Endothelial cell of umbilical vein (primary cell): ENCODE measurements around the gene SBF1. TPM values are rescaled to one million over a fixed set of nuclear protein-coding genes. Genes with fewer than 3 reads are reported as not detected.

Experiments
- BruUV-seq: library from RNA; stranded (reverse); fragments of 400-500 nt; replicated peaks from 2 replicates; lab custom pipeline; 2021; lab: Mats Ljungman, UMichigan
- CTCF ChIA-PET: fragments of 300-600, 350-600 bp; sonication (Branson Sonifier 250); formaldehyde crosslinking; loops from one replicate; lab custom pipeline; 2021; ENCODE audit warnings: antibody characterized with exemption, inconsistent platforms; lab: Charles Lee
- POLR2A ChIA-PET: fragments of 300-600, 350-600 bp; sonication (Branson Sonifier 250); formaldehyde crosslinking; loops from one replicate; lab custom pipeline; 2021; ENCODE audit warnings: antibody characterized with exemption, inconsistent platforms; lab: Charles Lee
- DNase-seq: peaks from one replicate; pipeline ENCODE4 v3.0.0-alpha.2; 2011; ENCODE audit warnings: low read depth, low spot score
- FAIRE-seq: peaks from 2 replicates; lab custom pipeline; 2011; peaks lifted over from hg19 to GRCh38; lab: Jason Lieb, UNC
- H2AFZ ChIP-seq: 2 replicates; pipeline ENCODE4 v1.6.0; 2012; ENCODE audit warnings: low read depth, low read length, control low read depth, inconsistent platforms
- H3K27ac ChIP-seq: 2 replicates; pipeline ENCODE4 v1.5.1; 2011; ENCODE audit warnings: low read depth, mild to moderate bottlenecking, control low read depth, low read length, moderate library complexity; ENCODE audit not compliant: insufficient read depth
- H3K27me3 ChIP-seq, 2 experiments: 2 replicates each; pipeline versions ENCODE4 v1.6.0 to v1.6.1; 2011; ENCODE audit warnings: low read length in 2 of 2, mixed read lengths in 1 of 2; ENCODE audit not compliant: control insufficient read depth in 2 of 2, insufficient read depth in 2 of 2
- H3K36me3 ChIP-seq, 2 experiments: 2 replicates in 1 of 2; 3 replicates in 1 of 2; pipeline ENCODE4 v1.5.1; 2011; ENCODE audit warnings: low read length in 2 of 2, mild to moderate bottlenecking in 1 of 2, moderate library complexity in 1 of 2; ENCODE audit not compliant: control insufficient read depth in 2 of 2, insufficient read depth in 2 of 2; ENCODE audit errors: extremely low read depth in 1 of 2
- H3K4me1 ChIP-seq: 3 replicates; pipeline ENCODE4 v1.5.1; 2011; ENCODE audit warnings: mild to moderate bottlenecking, low read length; ENCODE audit not compliant: control insufficient read depth, insufficient read depth; ENCODE audit errors: extremely low read depth
- H3K4me2 ChIP-seq: 2 replicates; pipeline ENCODE4 v1.6.1; 2011; ENCODE audit warnings: low read length, control low read depth, mixed read lengths; ENCODE audit not compliant: insufficient read depth
- H3K4me3 ChIP-seq, 3 experiments: fragments of 200-600 bp in 1 of 3; sonication (generic), shearing (Covaris generic) in 1 of 3; replicated peaks in 1 of 3; 2 replicates each; pipeline ENCODE4 v1.5.1; 2011 to 2016; ENCODE audit warnings: control low read depth in 3 of 3, low read length in 3 of 3, mild to moderate bottlenecking in 2 of 3, inconsistent platforms in 1 of 3, low read depth in 1 of 3, moderate library complexity in 1 of 3; ENCODE audit not compliant: insufficient read depth in 1 of 3
- H3K79me2 ChIP-seq: 2 replicates; pipeline ENCODE4 v1.6.0; 2012; ENCODE audit warnings: low read length, inconsistent platforms; ENCODE audit not compliant: control insufficient read depth, insufficient read depth
- H3K9ac ChIP-seq: replicated peaks from 2 replicates; pipeline ENCODE3; 2011; ENCODE audit warnings: low read length, control low read depth; ENCODE audit not compliant: insufficient read depth; ENCODE audit errors: extremely low read depth
- H3K9me1 ChIP-seq: replicated peaks from 3 replicates; pipeline ENCODE4 v1.6.0; 2011; ENCODE audit warnings: mild to moderate bottlenecking, low read length; ENCODE audit not compliant: control insufficient read depth, insufficient read depth; ENCODE audit errors: extremely low read depth
- H3K9me3 ChIP-seq: replicated peaks from 2 replicates; pipeline ENCODE4 v1.5.1; 2012; ENCODE audit warnings: low read length, inconsistent platforms; ENCODE audit not compliant: control insufficient read depth, insufficient read depth
- H4K20me1 ChIP-seq: replicated peaks from 2 replicates; pipeline ENCODE3; 2011; ENCODE audit warnings: mild to moderate bottlenecking, low read length; ENCODE audit not compliant: control insufficient read depth, insufficient read depth; ENCODE audit errors: extremely low read depth
- CTCF ChIP-seq, 2 donors: IDR thresholded peaks; 1 replicate in 1 of 2; 2 replicates in 1 of 2; pipeline ENCODE4 v1.5.1; 2011; ENCODE audit warnings: low read length in 2 of 2, mild to moderate bottlenecking in 2 of 2, moderate library complexity in 2 of 2, control low read depth in 1 of 2, inconsistent platforms in 1 of 2, low read depth in 1 of 2; ENCODE audit not compliant: insufficient read depth in 1 of 2; ENCODE audit errors: extremely low read depth in 1 of 2
- EZH2 ChIP-seq: IDR thresholded peaks from 2 replicates; pipeline ENCODE4 v1.6.1; 2012; ENCODE audit warnings: borderline replicate concordance, low read depth, mild to moderate bottlenecking, moderate library complexity, low read length, inconsistent platforms; ENCODE audit not compliant: severe bottlenecking
- FOS ChIP-seq: IDR thresholded peaks from 2 replicates; pipeline ENCODE4 v1.6.1; 2011; ENCODE audit warnings: mild to moderate bottlenecking, low read length, moderate library complexity, borderline replicate concordance; ENCODE audit not compliant: insufficient read depth
- GATA2 ChIP-seq: IDR thresholded peaks from 2 replicates; pipeline ENCODE4 v1.7.0; 2011; ENCODE audit warnings: low read depth, mild to moderate bottlenecking, moderate library complexity, mixed read lengths, low read length; ENCODE audit not compliant: insufficient read length, insufficient read depth
- JUN ChIP-seq: IDR thresholded peaks from 2 replicates; pipeline ENCODE4 v1.6.1; 2011; ENCODE audit warnings: borderline replicate concordance, low read depth; ENCODE audit not compliant: insufficient read length, insufficient read depth
- MAX ChIP-seq: IDR thresholded peaks from 2 replicates; pipeline ENCODE4 v1.6.1; 2011; ENCODE audit not compliant: insufficient read depth, insufficient read length
- MYC ChIP-seq: IDR thresholded peaks from one replicate; pipeline ENCODE4 v1.6.1; 2011; ENCODE audit warnings: mild to moderate bottlenecking, low read depth, low read length
- POLR2A ChIP-seq: IDR thresholded peaks from 2 replicates; pipeline ENCODE4 v1.6.1; 2012; ENCODE audit warnings: low read depth, mild to moderate bottlenecking, control low read depth, low read length
- POLR2AphosphoS5 ChIP-seq: IDR thresholded peaks from 2 replicates; pipeline ENCODE4 v1.6.1; 2012; ENCODE audit warnings: low read depth, mild to moderate bottlenecking, control low read depth, low read length, moderate library complexity; ENCODE audit not compliant: insufficient read depth
- dilution Hi-C: fragments of 300-500 bp; cut with MboI; formaldehyde crosslinking; loops from one replicate; pipeline ENCODE4 v1.15.0; 2019; ENCODE audit warnings: low sequenced_read_pairs; ENCODE audit not compliant: extremely low pct_ligation_motif_present
- intact Hi-C: fragments of 100-400 bp; cut with micrococcal nuclease; formaldehyde crosslinking; loops from one replicate; pipeline ENCODE4 v1.10.0; 2022
- polyA plus RNA-seq, 4 experiments: library from polyadenylated mRNA; depleted of rRNA in 3 of 4; stranded (reverse) in 3 of 4; unstranded in 1 of 4; fragments of >200 nt; gene quantifications; 2 replicates each; pipeline versions ENCODE4 v1.2.1 to v1.2.3, GENCODE V29; 2011 to 2012; ENCODE audit warnings: missing spikeins in 1 of 4
- total RNA-seq: library from RNA; stranded (reverse); gene quantifications from 2 replicates; pipeline ENCODE4 v1.2.3, GENCODE V29; 2021

SBF1 gene
- total and polyA plus RNA-seq, 2 donors (not counting 3 experiments of a cell fraction or from before 2014, with no cell fraction given): 36.3 to 68.6 TPM

GRCh38 chr22:50497093-50497492, 22.3 kb upstream of the SBF1 start:
- no peaks in the 10 kb centered on the region for H3K36me3 ChIP-seq
- no peak overlapping the region for H3K4me3 ChIP-seq
- no peak overlapping the region for H2AFZ ChIP-seq
- dilution Hi-C loops: no loop called here
- H3K27me3 ChIP-seq: no peaks in the 10 kb centered on the region
- H4K20me1 ChIP-seq: no peaks in the 10 kb centered on the region
- H3K4me1 ChIP-seq: no peaks in the 10 kb centered on the region
- H3K9ac ChIP-seq: no peak overlapping the region
- DNase-seq: no peak
- H3K9me1 ChIP-seq: no peaks in the 10 kb centered on the region
- FAIRE-seq: no peak
- H3K79me2 ChIP-seq: no peaks in the 10 kb centered on the region
- no peak overlapping the region for H3K4me2 ChIP-seq
- intact Hi-C loops: loop anchor here (5.0 kb wide), 1 partner anchor 95 kb away; no protein-coding TSS in a partner anchor
- no peaks in the 10 kb centered on the region for H3K9me3 ChIP-seq
- POLR2A ChIA-PET: no interaction called here
- CTCF ChIA-PET: interaction anchor here (1.1 to 3.1 kb wide), 12 partner anchors 11 to 256 kb away, joined by 3 to 28 read pairs (median 7); partner anchors contain the start of genes LMF2, NCAPH2 and SCO2
- no peak for TF ChIP-seq FOS
- TF ChIP-seq MAX: no peak
- no peak for TF ChIP-seq POLR2AphosphoS5
- TF ChIP-seq GATA2: no peak
- TF ChIP-seq CTCF (IDR thresholded peaks at IDR 0.05; ENCODE audit: extremely low read depth in 1 of 2, insufficient read depth in 1 of 2, low read depth in 1 of 2, low read length in 2 of 2): no peak
- no peak for TF ChIP-seq POLR2A
- TF ChIP-seq MYC: no peak
- no peak for TF ChIP-seq JUN
- TF ChIP-seq EZH2: no peak
- BruUV-seq: no TSS peak
- H3K27ac ChIP-seq: no peak overlapping the region
